ENCODE measurements around the gene KCNJ15. TPM values are rescaled to one million over a fixed set of nuclear protein-coding genes. Genes with fewer than 3 reads are reported as not detected.
A peak's percentile ranks its signal among the peaks of the same experiment; 100 is the strongest.

Gene KCNJ15
- polyA plus RNA-seq, 6 donors from 2014 or later, result 0.16 TPM; not detected in 5

DNA sequence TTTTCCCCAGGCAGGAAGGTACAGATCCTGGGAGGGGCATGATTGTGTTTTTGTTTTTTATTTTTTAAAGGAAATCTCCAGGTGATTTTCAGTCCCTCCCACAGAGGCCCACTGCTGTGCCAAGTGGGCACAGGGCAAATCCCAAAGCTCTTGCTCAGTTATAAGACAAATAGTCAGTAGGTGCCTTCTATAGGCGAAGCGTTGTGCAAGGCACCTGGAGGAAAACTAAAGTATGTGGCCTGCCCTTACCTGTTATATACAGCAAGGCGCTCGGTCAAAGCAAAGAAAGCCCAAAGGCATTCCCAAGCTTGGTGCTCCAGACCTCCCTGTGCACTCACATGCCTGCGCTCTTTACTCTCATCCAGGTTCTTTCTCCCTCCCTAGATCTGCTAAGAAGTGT, 81.0 kb downstream of the KCNJ15 start:
- ATAC-seq (ENCODE audit: low read depth in 2 of 2) (no peak), DNase-seq (no peak)
- Mint-ChIP-seq H3K9me3 (no peaks in the 10 kb centered on the region), H3K36me3 (no peaks in the 10 kb centered on the region), H3K27me3 (no peaks in the 10 kb centered on the region), H3K4me1 (no peaks in the 10 kb centered on the region), H3K4me3 (no peak overlapping the region), H3K27ac (peak overlapping the region in 1 of 6 donors; percentile 35)

DNA sequence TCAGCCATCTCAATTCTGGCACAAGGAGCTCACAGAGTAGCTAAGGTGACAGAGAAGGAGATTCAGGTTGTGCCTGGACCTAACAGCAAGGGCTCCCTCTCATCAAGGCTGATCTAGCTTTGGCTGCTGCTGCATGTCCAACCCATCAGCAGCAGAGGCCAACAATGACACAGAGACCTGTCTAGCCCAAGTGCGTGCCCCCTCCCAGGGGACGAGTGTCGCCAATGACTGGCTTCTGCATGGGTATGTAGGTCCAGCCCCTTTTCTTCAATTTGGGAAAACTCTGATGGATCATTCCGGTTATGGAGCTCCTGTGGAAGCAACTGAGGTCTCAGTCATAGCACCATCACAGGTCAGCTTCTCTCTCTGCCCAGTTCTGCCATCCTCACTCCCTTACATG, 83.3 kb downstream of the KCNJ15 start:
- no peaks in the 10 kb centered on the region for H3K36me3 Mint-ChIP-seq
- peaks cover 0 to 3% (median 0%) of the 10 kb centered on the region in 3 donors for H3K27me3 Mint-ChIP-seq
- H3K9me3 Mint-ChIP-seq, result peaks cover 0 to 2% (median 0%) of the 10 kb centered on the region in 7 donors
- no peak for DNase-seq
- no peak for ATAC-seq (ENCODE audit: low read depth in 2 of 2)
- no peak overlapping the region for H3K4me3 Mint-ChIP-seq
- H3K27ac Mint-ChIP-seq, result no peak overlapping the region
- no peaks in the 10 kb centered on the region for H3K4me1 Mint-ChIP-seq

DNA sequence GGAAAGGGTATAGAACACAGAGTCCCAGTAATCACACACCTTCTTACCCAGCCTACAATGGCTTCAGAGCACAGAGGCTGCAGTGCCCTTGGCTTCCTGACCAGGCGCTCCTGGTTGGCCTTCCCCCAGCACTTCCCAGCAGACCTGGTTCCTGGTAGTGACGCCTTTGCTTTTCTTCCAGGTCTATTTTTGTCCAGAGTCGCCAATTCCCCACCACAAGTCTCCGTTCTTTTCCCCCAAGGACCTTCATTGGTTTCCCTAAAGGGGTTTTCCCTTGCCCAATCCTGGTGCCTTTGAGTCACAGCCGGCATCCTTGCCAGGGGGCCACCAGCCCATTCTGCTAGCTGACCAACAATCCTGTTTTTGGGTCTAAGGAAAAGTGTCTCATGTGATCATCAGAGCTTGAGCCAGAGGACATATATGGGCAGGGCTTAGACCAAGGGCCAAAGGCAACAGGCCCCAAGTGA, 84.8 kb downstream of the KCNJ15 start:
- peaks cover 0 to 4% (median 0%) of the 10 kb centered on the region in 7 donors for H3K9me3 Mint-ChIP-seq
- DNase-seq (no peak), ATAC-seq (ENCODE audit: low read depth in 2 of 2) (no peak)
- H3K36me3 Mint-ChIP-seq, result no peaks in the 10 kb centered on the region
- no peak overlapping the region for H3K27ac Mint-ChIP-seq
- H3K27me3 Mint-ChIP-seq, result peaks cover 0 to 3% (median 0%) of the 10 kb centered on the region in 3 donors
- H3K4me3 Mint-ChIP-seq, result no peak overlapping the region
- no peaks in the 10 kb centered on the region for H3K4me1 Mint-ChIP-seq

DNA sequence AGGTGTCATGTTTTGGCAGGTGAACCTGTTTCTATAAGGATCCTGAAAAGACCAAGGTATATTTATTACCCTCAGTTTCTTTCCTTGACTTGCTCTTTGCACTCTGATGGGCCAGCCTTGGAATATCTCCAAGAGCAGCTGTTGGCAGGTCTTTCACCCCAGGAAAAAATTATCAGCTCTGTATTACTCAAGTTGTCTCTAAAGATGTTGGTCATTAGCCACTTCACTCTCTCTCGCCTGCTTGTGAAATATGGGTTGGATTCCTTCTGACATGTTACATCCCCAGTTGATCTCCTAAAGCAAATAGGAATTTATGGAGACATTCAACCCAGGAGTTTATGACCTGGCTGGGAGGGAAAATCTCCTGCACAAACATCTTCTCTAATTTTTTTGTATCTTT, 85.9 kb downstream of the KCNJ15 start:
- Mint-ChIP-seq H3K4me1 (no peaks in the 10 kb centered on the region), H3K4me3 (no peak overlapping the region), H3K27me3 (peaks cover 0 to 3% (median 0%) of the 10 kb centered on the region in 3 donors), H3K36me3 (no peaks in the 10 kb centered on the region), H3K27ac (no peak overlapping the region), H3K9me3 (peaks cover 0 to 4% (median 0%) of the 10 kb centered on the region in 7 donors)
- no peak for DNase-seq
- ATAC-seq (ENCODE audit: low read depth in 2 of 2), result no peak

DNA sequence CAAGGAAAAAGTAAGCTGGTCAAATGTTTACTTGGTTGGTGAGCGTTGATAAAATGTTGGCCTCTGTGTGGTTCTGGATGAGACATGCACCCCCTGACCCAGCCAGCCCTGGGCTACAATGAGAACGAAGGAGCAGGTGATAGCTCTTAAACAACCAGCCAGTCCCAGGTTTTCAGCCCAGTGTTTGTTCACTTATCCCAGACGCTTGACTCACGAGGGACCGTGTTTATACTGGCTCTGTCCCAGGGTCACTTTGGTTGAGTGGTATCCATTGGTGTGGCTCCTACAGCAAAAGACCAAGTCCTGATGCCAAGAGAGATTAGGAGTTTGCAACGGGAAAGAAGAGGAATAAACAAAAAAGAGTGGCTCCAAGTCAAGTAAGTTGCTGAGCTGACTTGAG, 86.9 kb downstream of the KCNJ15 start:
- peaks cover 0 to 4% (median 0%) of the 10 kb centered on the region in 7 donors for H3K9me3 Mint-ChIP-seq
- H3K4me1 Mint-ChIP-seq, result no peaks in the 10 kb centered on the region
- ATAC-seq (ENCODE audit: low read depth in 2 of 2) (no peak), DNase-seq (no peak)
- peaks cover 0 to 3% (median 0%) of the 10 kb centered on the region in 3 donors for H3K27me3 Mint-ChIP-seq
- no peak overlapping the region for H3K4me3 Mint-ChIP-seq
- H3K27ac Mint-ChIP-seq, result no peak overlapping the region
- no peaks in the 10 kb centered on the region for H3K36me3 Mint-ChIP-seq

DNA sequence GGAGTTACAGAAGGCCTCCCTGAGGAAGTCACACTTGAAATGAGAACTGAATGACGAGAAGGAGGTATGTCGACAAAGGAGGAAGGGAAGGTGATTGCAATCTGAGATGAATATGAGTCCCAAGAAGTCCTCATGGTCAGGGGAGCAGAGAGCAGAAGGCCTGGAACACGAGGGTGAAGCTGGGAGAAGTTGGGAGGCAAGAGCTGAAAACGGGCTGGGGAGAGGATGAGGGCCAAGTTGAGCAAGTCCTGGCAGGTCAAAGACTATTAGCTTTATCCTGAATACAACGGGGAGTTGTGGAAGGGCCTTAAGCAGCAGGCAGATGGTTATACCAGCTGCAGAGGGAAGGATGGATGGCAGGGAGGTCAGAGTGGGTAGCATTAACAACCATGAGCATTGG, 89.5 kb downstream of the KCNJ15 start:
- no peak overlapping the region for H3K27ac Mint-ChIP-seq
- H3K4me3 Mint-ChIP-seq, result no peak overlapping the region
- no peaks in the 10 kb centered on the region for H3K36me3 Mint-ChIP-seq
- no peak for ATAC-seq (ENCODE audit: low read depth in 2 of 2)
- DNase-seq, result no peak
- peaks cover 5 to 8% (median 8%) of the 10 kb centered on the region in 3 donors for H3K27me3 Mint-ChIP-seq
- peaks cover 0 to under 1% (median 0%) of the 10 kb centered on the region in 3 donors for H3K4me1 Mint-ChIP-seq
- peaks cover 0 to 4% (median 0%) of the 10 kb centered on the region in 7 donors for H3K9me3 Mint-ChIP-seq

DNA sequence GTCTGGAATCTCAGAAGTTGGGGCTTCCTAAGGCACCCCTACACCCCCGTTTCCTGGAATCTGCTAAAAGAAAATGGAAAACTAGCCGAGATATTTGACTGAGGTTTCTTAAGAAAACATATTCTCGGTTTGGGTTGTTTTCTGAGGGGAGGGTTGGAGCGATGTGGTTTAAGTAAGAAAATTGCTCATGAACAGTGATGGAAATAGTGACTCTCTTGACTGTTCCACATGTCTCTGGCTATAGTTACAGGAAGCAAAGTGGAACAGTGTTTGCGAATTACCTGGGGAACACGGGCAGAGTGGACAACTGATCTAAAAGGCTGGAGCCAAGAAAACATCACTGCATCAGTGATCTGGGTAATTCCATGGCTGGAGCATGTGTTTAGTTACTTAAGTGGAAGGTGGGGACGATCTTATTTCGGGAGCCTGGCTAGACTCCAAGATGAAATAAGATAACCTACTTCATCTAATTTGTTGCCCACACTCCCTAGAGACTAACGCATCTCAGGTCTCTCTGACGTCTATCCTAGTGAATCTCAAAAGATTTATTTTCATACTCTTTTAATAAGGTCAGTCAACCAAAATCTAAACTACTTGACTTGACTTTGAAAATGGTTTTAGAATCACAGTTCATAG, 92.4 kb downstream of the KCNJ15 start:
- H3K27me3 Mint-ChIP-seq, result peaks cover 5 to 8% (median 8%) of the 10 kb centered on the region in 3 donors
- no peak for ATAC-seq (ENCODE audit: low read depth in 2 of 2)
- H3K27ac Mint-ChIP-seq, result no peak overlapping the region
- peaks cover 0 to 4% (median 0%) of the 10 kb centered on the region in 3 donors for H3K4me1 Mint-ChIP-seq
- H3K36me3 Mint-ChIP-seq, result no peaks in the 10 kb centered on the region
- peaks cover 0 to 4% (median 0%) of the 10 kb centered on the region in 7 donors for H3K9me3 Mint-ChIP-seq
- no peak overlapping the region for H3K4me3 Mint-ChIP-seq
- no peak for DNase-seq

DNA sequence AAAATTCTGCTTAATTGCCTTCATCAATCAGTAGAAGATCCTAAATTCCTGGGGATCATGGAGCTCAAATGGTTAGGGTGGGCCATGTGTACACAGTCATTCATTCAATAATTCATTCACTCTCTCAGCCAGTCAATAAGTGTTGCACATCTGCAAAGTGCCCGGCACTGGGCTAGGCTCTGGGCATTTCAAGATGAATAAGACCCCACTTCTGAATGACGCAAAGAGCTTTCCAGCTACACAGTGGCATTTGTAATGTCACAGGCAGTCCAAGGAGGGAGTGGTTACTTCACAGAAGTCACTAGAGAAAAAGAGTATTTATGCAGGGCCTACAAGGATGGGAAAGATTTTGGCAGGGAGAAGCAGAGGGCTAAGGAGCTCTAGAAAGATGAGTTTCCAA, 93.2 kb downstream of the KCNJ15 start:
- DNase-seq (no peak), ATAC-seq (ENCODE audit: low read depth in 2 of 2) (no peak)
- Mint-ChIP-seq H3K27me3 (peaks cover 11 to 15% (median 13%) of the 10 kb centered on the region in 3 donors), H3K27ac (no peak overlapping the region), H3K36me3 (no peaks in the 10 kb centered on the region), H3K4me1 (peaks cover 0 to 4% (median 0%) of the 10 kb centered on the region in 3 donors), H3K4me3 (no peak overlapping the region), H3K9me3 (peaks cover 0 to 4% (median 0%) of the 10 kb centered on the region in 7 donors)

DNA sequence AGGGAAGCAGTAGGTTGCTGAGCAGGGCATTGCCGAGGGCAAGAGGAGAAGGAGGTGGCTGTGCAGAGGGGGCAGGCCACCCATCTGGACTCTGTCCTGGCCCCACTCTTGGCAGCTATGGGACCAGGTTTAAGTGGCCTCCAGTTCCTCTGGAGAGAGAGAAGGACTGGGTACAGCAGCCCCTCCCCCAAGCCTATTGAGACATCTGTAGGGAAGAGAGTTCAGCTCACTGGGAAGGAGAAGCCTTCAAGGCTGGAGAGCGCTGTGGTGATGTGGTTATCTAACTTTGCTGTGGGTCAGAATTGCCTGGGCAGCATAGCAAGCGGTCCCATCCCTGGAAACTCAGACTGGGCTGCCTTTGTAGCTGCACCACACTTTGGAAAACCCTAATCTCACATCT, 93.9 kb downstream of the KCNJ15 start:
- H3K4me3 Mint-ChIP-seq, result no peak overlapping the region
- no peak for DNase-seq
- ATAC-seq (ENCODE audit: low read depth in 2 of 2), result no peak
- peaks cover 13 to 17% (median 14%) of the 10 kb centered on the region in 3 donors for H3K27me3 Mint-ChIP-seq
- peaks cover 0 to 4% (median 0%) of the 10 kb centered on the region in 3 donors for H3K4me1 Mint-ChIP-seq
- no peak overlapping the region for H3K27ac Mint-ChIP-seq
- H3K36me3 Mint-ChIP-seq, result no peaks in the 10 kb centered on the region
- peaks cover 0 to 4% (median 0%) of the 10 kb centered on the region in 7 donors for H3K9me3 Mint-ChIP-seq

DNA sequence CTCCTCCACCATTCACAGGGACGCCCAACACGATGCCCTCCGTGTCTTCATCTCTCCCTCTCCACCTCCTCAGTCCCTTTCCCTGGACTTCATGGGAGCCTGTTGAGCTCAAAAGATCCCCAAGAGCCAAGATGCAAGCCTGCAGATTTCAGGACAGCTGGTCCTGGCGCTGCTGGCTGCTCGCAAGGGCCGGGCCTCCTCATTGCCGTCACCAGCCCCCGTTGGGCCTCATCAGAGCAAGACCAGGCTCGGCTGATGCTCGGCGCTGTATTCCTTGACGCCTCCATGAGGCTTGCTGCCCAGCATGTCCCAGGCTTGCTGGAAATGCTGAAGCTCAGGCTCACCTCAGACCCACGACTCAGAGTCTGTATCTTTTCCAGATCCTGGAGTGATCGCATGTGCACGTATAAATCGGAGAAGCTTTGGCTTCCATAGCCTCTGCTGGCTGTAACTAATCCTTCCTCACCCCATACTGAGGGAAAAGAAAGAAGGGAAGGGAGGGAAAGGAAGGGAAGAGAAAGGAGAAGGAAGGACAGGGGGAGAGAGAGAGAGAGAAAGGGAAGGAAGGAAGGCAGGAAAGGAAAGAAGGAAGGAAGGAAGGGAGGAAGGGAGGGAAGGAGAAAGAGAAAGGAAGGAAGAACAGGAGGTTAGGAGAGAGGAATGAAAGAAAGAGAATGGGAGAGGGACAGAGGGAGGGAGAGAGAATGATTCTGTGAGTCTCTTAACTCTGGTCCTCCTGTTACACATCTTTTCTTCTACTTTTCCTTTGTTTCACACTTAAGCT, 94.6 kb downstream of the KCNJ15 start:
- Mint-ChIP-seq H3K27ac (no peak overlapping the region), H3K9me3 (peaks cover 0 to under 1% (median 0%) of the 10 kb centered on the region in 7 donors), H3K36me3 (no peaks in the 10 kb centered on the region), H3K4me1 (peaks cover 0 to 6% (median 0%) of the 10 kb centered on the region in 3 donors), H3K27me3 (peaks cover 17 to 22% (median 17%) of the 10 kb centered on the region in 3 donors), H3K4me3 (no peak overlapping the region)
- DNase-seq (no peak), ATAC-seq (ENCODE audit: low read depth in 2 of 2) (no peak)

DNA sequence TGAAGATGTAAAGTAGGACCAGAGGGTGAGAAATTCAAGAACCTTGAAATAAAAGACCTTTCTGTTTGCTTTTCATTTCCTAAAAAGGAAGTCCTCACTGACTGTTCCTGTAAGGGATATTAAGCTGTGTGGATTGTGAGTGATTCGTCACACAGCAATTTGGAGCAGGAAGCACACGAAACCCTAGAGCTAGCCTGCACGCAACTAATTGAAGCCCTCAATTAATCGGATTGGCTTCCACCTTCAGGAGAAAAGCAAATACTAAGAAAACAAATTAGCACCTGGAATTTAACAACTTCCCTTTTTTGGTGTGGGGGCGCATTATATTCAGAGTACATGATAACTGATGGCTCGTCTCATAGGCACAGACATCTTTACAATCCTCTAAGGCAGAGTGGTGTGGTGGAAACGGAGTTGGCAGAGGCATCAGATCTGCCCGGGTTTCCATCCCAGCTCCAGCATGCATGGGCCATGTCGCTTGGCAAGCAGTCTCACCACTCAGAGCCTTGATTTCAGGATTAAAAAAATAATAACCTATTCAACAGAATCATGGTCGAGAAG, 95.2 kb downstream of the KCNJ15 start:
- H3K36me3 Mint-ChIP-seq, result no peaks in the 10 kb centered on the region
- no peak for ATAC-seq (ENCODE audit: low read depth in 2 of 2)
- peak overlapping the region in 1 of 6 donors; percentile 55 for H3K27ac Mint-ChIP-seq
- peaks cover 0 to 7% (median 0%) of the 10 kb centered on the region in 3 donors for H3K4me1 Mint-ChIP-seq
- DNase-seq, result no peak
- no peak overlapping the region for H3K4me3 Mint-ChIP-seq
- no peaks in the 10 kb centered on the region for H3K9me3 Mint-ChIP-seq
- H3K27me3 Mint-ChIP-seq, result peaks cover 21 to 25% (median 21%) of the 10 kb centered on the region in 3 donors

DNA sequence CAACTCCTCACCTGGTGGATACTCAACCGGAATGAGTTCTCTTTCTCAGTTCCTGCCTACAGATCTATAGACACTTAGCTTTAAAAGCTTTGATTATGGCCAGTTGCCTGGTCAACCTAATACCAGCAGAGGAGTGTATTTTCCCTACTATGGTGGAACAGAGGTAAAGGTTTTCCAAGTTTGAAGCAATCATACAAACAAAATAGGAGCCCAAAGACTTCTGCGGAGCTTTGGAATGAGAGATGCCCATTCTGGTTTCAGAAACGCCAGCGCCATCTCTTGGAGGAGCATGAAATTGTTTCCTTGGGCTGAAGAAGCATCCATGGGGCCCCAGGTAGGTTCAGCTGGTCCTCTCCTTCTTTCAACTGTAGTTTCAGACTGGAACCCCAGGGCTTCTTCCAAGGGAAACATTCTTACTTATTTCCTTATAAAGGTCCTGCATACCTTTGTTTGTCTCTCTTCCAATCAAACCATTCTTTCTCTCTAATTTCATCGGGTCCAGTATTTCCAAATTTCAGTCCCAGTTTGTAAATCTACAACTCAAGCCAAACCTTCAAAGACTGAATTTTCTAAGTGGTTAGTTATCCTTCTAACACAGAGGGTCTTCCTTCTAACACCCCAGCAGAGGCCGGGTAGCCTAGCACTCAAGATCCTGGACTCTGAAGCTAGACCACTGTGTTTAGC, 95.9 kb downstream of the KCNJ15 start:
- Mint-ChIP-seq H3K36me3 (no peaks in the 10 kb centered on the region), H3K4me3 (no peak overlapping the region), H3K27me3 (peaks cover 21 to 25% (median 21%) of the 10 kb centered on the region in 3 donors), H3K9me3 (no peaks in the 10 kb centered on the region), H3K4me1 (peaks cover 0 to 7% (median 0%) of the 10 kb centered on the region in 3 donors), H3K27ac (peak overlapping the region in 1 of 6 donors; percentile 48)
- ATAC-seq (ENCODE audit: low read depth in 2 of 2), result no peak
- no peak for DNase-seq

DNA sequence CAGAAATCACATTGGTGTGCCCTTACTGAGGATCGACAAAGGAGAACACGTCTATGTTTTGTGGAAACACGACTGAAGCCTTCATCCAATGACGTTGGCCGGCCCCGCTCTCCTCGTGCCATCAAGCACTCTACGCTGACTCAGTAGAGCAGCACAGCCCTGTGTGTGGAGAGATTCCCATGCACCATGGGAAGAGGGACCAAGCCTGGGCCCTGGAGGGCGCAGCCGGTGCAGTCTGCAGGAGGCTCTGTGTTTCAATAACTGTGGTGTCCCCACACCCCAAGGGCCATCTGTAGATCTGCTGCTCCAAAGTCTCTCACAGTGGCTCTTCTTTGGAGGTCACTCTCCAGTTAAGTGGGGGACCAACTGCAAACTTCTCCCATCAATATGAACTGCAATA, 97.4 kb downstream of the KCNJ15 start:
- no peak for ATAC-seq (ENCODE audit: low read depth in 2 of 2)
- no peak overlapping the region for H3K27ac Mint-ChIP-seq

More for the DNA sequence above, 97.4 kb downstream of the KCNJ15 start:
- Mint-ChIP-seq H3K27me3 (peaks cover 21 to 31% (median 26%) of the 10 kb centered on the region in 3 donors), H3K36me3 (no peaks in the 10 kb centered on the region), H3K4me1 (peaks cover 0 to 7% (median 0%) of the 10 kb centered on the region in 3 donors), H3K4me3 (no peak overlapping the region), H3K9me3 (peaks cover 0 to 2% (median 0%) of the 10 kb centered on the region in 7 donors)
- no peak for DNase-seq
